GM08714 (cell line): ENCODE data around the gene CNTNAP2.
"Not testable (repeated sequence)": the region's sequence is repeated elsewhere in the genome, so short reads cannot be mapped to it uniquely, and the experiment has no call there.

Experiments
- H3K4me3 ChIP-seq: fragments of 200-500 bp; sonication (Bioruptor generic); 2 replicates; pipeline ENCODE4 v1.5.1; 2014; ENCODE audit warnings: mild to moderate bottlenecking, low read length, inconsistent platforms
- ZNF274 ChIP-seq: IDR thresholded peaks from 2 replicates; pipeline ENCODE4 v1.6.1; 2012; ENCODE audit warnings: mild to moderate bottlenecking, low read depth, low read length

CNTNAP2 gene

GRCh38 chr7:147670759-147671158 lies 1554.2 kb downstream of the CNTNAP2 start:
- H3K4me3 ChIP-seq: no peak overlapping the region
- TF ChIP-seq ZNF274: no peak

- no peak overlapping the region for H3K4me3 ChIP-seq
Observed at GRCh38 chr7:147674705-147675104, 1558.1 kb downstream of the CNTNAP2 start.

GRCh38 chr7:147678943-147679342 lies 1562.3 kb downstream of the CNTNAP2 start:
- no peak overlapping the region for H3K4me3 ChIP-seq

More at GRCh38 chr7:147674705-147675104, 1558.1 kb downstream of the CNTNAP2 start:
- TF ChIP-seq ZNF274: no peak

GRCh38 chr7:147681530-147681929 lies 1564.9 kb downstream of the CNTNAP2 start:
- no peak overlapping the region for H3K4me3 ChIP-seq
- no peak for TF ChIP-seq ZNF274

More at GRCh38 chr7:147678943-147679342, 1562.3 kb downstream of the CNTNAP2 start:
- TF ChIP-seq ZNF274: no peak

GRCh38 chr7:147700702-147701101 lies 1584.1 kb downstream of the CNTNAP2 start:
- H3K4me3 ChIP-seq: no peak overlapping the region
- TF ChIP-seq ZNF274: no peak

- H3K4me3 ChIP-seq: no peak overlapping the region
- no peak for TF ChIP-seq ZNF274
Observed at GRCh38 chr7:147707926-147708325, 1591.3 kb downstream of the CNTNAP2 start.

GRCh38 chr7:147708871-147709270 lies 1592.3 kb downstream of the CNTNAP2 start:
- no peak for TF ChIP-seq ZNF274
- no peak overlapping the region for H3K4me3 ChIP-seq

GRCh38 chr7:147711447-147711846 lies 1594.8 kb downstream of the CNTNAP2 start:
- no peak for TF ChIP-seq ZNF274
- no peak overlapping the region for H3K4me3 ChIP-seq

- TF ChIP-seq ZNF274: no peak
- no peak overlapping the region for H3K4me3 ChIP-seq
Observed at GRCh38 chr7:147721962-147722830, 1605.6 kb downstream of the CNTNAP2 start.

GRCh38 chr7:147723536-147723935 lies 1606.9 kb downstream of the CNTNAP2 start:
- no peak for TF ChIP-seq ZNF274
- H3K4me3 ChIP-seq: no peak overlapping the region

- TF ChIP-seq ZNF274: no peak
Observed at GRCh38 chr7:147731311-147731710, 1614.7 kb downstream of the CNTNAP2 start.

GRCh38 chr7:147737559-147738214 lies 1621.1 kb downstream of the CNTNAP2 start:
- not testable (repeated sequence) for H3K4me3 ChIP-seq

More at GRCh38 chr7:147731311-147731710, 1614.7 kb downstream of the CNTNAP2 start:
- no peak overlapping the region for H3K4me3 ChIP-seq

- TF ChIP-seq ZNF274: no peak
- no peak overlapping the region for H3K4me3 ChIP-seq
Observed at GRCh38 chr7:147742301-147742700, 1625.7 kb downstream of the CNTNAP2 start.

- H3K4me3 ChIP-seq: no peak overlapping the region
- no peak for TF ChIP-seq ZNF274
Observed at GRCh38 chr7:147756300-147756699, 1639.7 kb downstream of the CNTNAP2 start.
